NCI-H460 (cell line): ENCODE measurements around the gene SECISBP2. TPM values are rescaled to one million over a fixed set of nuclear protein-coding genes. Genes with fewer than 3 reads are reported as not detected.
A peak's percentile ranks its signal among the peaks of the same experiment; 100 is the strongest.
"Not testable (repeated sequence)": the region's sequence is repeated elsewhere in the genome, so short reads cannot be mapped to it uniquely, and the experiment has no call there.

Source experiments
- DNase-seq: peaks from one replicate; pipeline ENCODE4 v3.0.0-alpha.2; 2016; ENCODE audit warnings: low read depth; ENCODE audit errors: extremely low read depth
- total RNA-seq: library from RNA; depleted of rRNA; stranded (reverse); fragments of >200 nt; shearing (Covaris generic); gene quantifications from 2 replicates; pipeline ENCODE4 v1.2.3, GENCODE V29; 2014

SECISBP2 gene
- total RNA-seq, 1 experiment from 2014 or later = 56.1 TPM

DNA sequence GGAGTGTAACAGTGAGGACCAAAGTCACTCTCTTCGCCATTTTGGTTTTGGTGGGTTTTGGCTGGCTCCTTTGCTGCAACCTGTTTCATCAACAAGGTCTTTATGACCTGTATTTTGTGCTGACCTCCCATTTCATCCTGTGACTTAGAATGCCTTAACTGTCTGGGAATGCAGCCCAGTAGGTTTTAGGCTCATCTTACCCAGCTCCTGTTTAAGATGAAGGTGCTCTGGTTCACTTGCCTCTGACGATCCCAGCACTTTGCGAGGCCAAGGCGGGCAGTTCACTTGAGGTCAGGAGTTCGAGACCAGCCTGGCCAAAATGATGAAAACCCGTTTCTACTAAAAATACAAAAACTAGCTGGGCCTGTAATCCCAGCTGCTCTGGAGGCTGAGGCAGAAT, 9.1 kb upstream of the SECISBP2 start:
- DNase-seq = no peak

- DNase-seq = no peak
Observed at GRCh38 chr9:89309608-89310474, 8.5 kb upstream of the SECISBP2 start.

- DNase-seq = peak; percentile 100
Observed at GRCh38 chr9:89310475-89311345, 7.6 kb upstream of the SECISBP2 start, which contains the start of gene CKS2. TSS of gene CKS2 (plus strand) at chr9:89311195. CDS start at chr9:89311293, 98 bp downstream.

DNA sequence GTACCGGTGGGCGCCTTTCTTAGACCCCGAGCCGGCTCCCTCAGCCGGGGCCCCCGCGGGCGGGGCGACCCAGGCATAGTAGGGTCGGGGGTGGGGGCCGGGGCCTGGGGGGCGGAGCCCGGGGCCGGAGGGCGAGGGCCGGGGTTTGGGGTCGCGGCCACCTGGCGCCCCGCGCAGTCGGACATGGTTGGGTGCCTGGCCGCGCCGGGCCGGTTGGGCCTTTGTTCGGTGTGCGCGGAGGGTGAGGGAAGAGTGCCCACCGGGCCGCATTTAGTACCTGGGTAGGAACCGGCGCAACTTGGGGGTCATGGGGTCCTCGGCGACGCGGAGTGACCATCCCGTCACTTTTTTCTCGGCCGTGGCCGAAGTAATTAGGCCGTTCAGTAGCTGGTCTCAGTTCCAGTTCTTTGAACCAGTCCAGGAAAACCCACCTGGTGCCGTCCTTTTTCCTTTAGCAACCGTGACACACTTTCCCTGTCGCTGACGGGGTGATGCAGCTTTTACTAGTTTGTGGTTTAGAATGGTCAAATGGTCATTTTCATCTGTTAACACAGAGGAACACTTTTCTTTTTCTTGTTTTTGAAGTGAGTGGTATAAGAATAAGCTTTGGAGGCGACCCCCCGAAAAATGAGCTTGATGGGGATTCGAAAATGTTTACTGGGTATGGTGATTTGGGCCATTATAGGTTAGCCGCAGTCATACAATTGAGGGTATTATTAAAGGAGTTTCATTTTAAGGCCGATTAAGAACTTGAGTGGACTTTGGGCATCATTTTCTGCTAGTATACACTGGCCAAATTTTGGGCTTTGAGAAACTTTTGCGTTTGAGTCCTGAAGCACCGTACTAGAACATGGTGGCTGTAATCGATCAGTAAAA, 6.7 kb upstream of the SECISBP2 start:
- no peak for DNase-seq

DNA sequence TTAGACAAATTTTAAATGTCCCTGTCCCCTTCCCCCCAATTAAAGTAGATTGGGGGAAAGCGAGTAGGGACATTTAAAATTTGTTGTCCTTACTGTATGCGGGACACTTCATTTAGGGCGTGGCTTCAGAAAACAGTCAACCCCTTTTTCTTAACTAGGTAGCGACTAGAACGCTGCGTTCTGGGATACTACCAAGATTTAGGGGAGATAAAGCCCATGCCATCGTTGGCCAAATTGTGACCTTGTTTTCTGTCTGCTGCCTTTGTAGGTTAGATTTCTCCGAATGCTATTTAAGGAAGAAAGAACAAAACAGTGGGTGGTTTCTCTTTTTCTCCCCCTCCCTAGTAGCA, 6.1 kb upstream of the SECISBP2 start:
- no peak for DNase-seq

GRCh38 chr9:89313842-89314241, 4.5 kb upstream of the SECISBP2 start:
- no peak for DNase-seq

DNA sequence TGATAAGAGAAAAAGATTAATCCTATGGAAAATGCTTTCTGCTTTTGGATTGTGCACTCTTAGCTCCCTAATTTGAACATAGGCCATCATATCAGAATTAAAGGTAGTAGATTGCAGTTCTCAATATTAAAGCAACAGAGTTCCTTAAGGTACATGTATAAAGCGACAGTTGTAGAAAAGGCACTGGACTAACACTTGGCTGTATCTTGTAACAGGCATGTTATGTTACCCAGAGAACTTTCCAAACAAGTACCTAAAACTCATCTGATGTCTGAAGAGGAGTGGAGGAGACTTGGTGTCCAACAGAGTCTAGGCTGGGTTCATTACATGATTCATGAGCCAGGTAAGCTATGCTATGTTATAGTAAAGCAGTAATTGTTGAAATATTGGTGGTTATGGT, 3.3 kb upstream of the SECISBP2 start:
- no peak for DNase-seq

DNA sequence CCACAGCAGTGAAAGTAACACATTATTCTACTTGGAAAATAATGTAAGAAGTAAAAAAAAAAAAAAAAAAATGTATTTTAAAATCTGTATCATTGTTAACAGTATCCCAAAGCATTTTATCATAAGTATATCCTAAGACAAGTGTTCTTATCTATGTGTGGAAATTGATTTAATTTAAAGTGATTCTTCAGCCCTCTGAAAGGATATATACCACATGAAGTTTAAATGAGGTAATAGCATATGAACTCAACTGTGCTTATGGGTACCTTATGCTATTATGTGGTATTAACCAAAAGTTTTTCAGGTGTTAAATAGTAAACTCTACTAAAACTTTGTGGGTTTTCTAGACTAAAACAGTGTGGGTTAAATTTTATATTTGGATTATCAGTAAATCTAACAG, 2.8 kb upstream of the SECISBP2 start:
- no peak for DNase-seq

DNA sequence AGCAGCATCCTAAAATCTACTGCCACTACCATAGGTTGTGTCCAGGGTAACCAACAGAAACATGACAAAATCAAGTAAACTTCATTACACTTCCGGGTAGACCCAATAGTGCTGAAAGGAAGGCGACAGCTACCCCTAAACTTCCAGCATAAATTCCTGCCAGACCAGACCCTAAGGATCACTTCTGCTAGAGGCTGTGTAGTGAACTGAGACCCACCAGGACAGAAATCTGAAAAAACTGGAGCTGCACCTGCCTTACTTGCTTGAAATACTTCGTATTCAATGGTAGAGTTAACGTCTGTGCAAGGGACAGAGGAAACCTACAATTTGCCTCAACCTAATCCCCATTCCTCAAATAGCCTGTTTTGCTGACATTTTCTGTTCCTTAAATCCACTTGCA, 1.0 kb upstream of the SECISBP2 start:
- DNase-seq = no peak

DNA sequence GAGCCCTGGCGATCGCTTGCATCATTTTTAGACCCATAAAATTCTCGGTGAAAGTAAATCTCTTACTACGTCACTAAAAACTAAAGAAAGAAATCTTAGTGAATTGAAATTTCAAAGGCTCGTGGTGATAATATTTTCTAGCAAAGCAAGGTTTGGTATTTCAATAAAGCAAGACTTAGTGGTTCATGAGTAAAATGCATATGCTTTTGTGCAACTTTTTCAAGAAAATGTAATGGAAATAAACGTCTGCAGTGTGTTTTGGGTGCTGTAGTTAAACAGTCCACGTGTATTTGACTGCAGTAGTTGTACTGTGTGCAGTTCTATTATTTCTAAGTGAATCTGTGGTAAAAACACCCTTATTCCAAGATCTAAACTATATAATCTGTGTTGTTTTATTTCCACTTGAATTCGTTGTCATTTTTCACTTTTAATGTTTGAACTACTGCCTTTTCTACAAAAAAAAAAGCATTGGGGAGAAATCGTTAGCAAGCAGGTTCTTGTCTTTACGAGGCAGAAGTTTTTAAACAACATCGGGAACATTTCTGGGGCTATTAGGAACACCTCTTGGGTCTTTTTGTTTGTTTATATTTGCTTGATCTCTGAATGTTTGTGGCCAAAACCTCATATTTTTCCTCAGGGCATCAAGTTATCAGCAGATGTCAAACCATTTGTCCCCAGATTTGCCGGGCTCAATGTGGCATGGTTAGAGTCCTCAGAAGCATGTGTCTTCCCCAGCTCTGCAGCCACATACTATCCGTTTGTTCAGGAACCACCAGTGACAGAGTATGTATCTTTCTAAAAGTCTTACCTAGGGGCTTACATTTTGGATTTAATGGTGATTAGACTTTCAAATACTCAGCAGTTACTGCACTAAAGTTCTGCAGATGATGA, 960 bp downstream of the SECISBP2 start:
- DNase-seq = no peak

GRCh38 chr9:89323390-89323789, 5.1 kb downstream of the SECISBP2 start:
- no peak for DNase-seq

DNA sequence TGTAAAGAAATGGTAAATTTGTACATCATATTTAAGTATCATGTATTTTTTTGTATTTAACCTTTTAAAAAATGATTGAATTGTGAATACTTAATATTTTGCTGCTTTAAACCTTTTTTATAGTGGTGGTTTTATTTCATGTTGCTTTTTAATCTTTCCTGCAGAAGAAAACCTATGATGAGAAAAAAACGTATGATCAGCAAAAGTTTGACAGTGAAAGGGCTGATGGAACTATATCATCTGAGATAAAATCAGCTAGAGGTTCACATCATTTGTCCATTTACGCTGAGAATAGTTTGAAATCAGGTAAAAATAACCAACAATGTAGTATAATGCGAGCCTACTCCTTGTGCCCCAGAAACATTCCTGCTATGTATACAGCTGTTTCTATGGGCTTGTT, 7.4 kb downstream of the SECISBP2 start:
- no peak for DNase-seq

- no peak for DNase-seq
Observed at GRCh38 chr9:89328064-89328463, 9.8 kb downstream of the SECISBP2 start.

DNA sequence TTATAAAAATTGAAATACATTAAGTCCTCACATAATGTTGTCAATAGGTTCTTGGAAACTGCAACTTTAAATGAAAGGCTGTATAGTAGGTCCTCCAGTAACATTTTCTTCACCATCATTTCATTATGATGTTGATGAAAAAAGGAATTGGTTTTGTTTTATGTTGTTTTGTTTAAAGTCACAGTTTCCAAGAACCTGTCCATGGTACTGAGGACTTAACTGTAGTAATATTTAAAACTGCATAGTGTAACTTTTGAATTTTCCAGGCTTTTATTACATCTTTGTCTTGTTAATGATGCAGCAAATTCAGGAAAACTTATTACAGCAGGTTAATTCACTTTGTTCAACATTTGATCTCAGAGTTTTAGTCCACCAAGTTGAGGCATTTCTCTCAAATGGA, 11.6 kb downstream of the SECISBP2 start:
- DNase-seq = no peak

DNA sequence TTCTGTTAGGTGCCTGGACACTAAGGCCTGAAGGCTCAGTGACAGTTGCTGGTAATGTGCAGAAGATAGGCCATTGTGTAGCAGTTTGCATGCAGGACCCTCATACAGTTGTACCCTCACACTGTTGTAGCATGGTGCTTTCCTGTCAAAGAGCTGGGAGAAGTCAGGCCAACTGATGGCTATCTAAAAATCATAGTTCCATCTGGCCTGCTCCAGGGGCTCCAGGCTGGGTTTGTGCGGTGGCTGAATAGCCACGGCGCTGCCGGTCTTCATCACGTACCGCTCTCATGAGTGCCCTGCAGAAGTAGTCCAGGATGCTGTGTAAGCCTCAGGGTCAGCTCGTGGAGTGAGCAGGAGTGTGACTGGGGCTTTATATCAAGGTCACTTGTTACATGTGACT, 12.2 kb downstream of the SECISBP2 start:
- DNase-seq = no peak

DNA sequence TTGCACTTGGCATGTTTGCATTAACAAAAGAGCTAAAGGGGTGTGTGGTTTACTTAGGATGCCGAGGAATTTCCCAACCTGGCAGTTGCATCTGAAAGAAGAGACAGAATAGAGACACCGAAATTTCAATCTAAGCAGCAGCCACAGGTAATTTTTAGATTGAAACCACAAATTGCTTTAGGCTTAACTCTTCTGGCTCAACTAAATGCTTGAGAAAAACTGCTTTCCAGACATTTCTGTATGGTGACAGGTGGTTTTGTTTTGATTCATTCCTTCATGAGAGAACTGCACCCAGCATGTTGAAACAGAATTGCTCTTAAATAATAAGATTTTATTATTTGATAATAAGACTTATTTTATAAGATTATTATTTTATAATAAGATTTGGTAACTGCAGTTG, 21.5 kb downstream of the SECISBP2 start:
- no peak for DNase-seq

DNA sequence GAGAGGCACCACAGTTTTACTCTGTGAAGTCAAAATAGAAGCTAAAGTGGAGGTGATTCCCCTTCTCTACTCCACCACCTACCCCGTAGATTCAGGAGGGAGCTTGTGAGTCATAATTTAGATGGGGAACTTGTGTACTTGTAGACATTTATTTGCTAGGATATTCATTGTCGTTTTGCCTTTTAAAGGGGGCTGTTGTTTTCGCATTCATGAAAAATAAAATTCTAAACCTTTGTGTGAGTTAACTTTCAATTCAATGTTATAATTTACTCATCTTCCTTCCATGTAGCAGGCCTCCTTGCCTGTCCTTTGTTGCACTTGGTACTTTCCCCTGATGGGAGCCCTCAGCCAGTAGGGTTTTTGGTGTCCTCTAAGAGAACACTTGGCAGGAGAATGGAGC, 22.0 kb downstream of the SECISBP2 start:
- DNase-seq = no peak

- DNase-seq = no peak
Observed at GRCh38 chr9:89342213-89342612, 23.9 kb downstream of the SECISBP2 start.

GRCh38 chr9:89342948-89343347, 24.6 kb downstream of the SECISBP2 start:
- DNase-seq = no peak

- DNase-seq = not testable (repeated sequence)
Observed at GRCh38 chr9:89343812-89344211, 25.5 kb downstream of the SECISBP2 start.
